Activated naive CD4-positive, alpha-beta T cell treated with Interleukin-2 at 50 U/mL for 16 hours (primary cell): ENCODE data around the gene MBNL3.
"Not testable (repeated sequence)": the region's sequence is repeated elsewhere in the genome, so short reads cannot be mapped to it uniquely, and the experiment has no call there.

Experiments used
- DNase-seq: peaks from one replicate; pipeline ENCODE4 v3.0.0-alpha.2; 2020

MBNL3 gene

GRCh38 chrX:132472397-132472796 lies 16.4 kb downstream of the MBNL3 start:
- DNase-seq: no peak

DNA sequence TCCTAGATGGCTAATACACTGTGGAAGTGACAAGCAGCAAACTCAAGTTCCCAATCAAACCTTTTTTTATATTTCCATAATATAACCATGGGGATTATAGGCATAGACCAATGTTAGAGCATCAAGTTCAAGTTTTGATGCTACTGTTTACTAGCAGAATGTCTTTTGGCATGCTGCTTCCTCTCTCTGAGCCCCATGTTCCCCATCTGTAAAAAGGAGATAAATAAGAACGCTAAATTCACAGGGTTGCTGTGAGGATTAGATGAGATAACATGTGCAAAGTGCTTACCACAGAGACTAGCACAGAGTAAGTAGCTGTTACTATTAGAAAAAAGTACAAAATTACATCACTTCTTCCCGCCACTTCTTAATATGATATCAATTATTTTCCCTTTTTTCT lies 18.0 kb downstream of the MBNL3 start:
- DNase-seq: no peak

DNA sequence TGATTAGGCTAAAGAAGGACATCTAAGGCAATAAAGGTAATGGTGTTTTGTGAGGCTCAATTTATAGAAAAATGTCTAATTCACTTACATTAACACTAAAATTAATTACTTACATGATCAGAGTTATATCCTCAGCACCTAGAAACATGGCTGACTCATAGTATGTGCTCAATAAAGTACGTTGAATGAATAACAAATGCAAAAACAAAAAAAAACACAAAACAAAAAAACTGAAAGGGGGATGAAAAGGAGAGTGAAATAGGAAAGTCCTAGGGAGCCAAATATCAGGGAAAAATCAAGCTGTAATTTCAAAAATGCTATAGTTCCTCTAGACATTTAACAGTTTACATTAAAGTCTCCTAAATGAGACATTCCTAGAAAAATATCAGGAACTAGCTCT lies 18.7 kb downstream of the MBNL3 start:
- DNase-seq: no peak

GRCh38 chrX:132468454-132468853 lies 20.4 kb downstream of the MBNL3 start:
- DNase-seq: no peak

DNA sequence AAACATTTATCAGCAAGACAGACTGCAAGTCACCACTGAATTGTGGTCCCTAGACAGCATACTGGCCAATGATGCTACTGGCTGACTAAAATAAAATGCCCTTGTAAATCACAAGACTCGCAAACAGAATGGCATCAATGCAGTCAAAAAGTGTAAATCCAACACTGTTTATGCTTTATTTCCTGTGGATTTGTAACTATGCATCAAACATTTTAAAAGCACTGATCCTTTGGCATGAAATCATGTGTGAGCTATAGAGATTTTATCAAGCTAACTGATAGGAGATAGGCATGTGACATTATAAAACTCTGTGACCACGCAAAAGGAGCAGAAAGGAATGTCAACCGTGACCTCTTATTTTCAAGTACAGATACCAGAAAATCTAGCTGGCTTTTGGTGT lies 20.8 kb downstream of the MBNL3 start:
- DNase-seq: no peak

DNA sequence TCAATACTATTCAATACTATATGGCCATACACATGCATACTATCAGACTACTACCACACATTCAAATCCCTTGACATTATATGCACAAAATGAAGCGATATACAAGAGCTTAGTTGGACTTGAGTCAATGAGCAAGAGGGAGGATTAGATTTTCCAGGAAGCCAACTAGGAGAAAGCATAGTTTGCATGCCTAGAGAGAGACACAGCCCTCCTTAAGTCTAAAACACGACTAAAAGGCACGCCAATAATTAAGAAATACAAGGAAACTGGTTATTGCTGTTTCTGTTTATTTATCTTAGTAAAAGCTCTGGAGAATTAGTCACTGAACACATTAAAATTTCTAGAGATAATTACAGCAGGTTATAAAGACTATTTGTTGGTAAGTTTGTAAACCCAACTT lies 21.8 kb downstream of the MBNL3 start:
- no peak for DNase-seq

DNA sequence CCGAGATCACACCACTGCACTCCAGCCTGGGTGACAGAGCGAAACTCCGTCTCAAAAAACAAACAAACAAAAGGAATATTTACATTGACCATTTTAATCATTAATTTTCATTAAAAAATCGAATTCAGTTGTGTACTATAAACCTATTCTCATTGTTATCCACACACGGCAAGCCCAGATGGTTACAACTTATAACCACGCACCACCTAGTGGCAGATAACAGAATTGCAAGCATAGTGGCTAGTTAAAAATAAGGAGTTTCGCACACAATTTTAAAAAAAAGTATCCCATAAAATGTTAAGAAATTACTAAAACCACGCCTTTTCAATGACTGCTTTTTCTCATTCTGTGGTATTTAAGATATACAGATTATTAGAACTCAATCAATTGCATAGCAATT lies 25.4 kb downstream of the MBNL3 start:
- DNase-seq: no peak

DNA sequence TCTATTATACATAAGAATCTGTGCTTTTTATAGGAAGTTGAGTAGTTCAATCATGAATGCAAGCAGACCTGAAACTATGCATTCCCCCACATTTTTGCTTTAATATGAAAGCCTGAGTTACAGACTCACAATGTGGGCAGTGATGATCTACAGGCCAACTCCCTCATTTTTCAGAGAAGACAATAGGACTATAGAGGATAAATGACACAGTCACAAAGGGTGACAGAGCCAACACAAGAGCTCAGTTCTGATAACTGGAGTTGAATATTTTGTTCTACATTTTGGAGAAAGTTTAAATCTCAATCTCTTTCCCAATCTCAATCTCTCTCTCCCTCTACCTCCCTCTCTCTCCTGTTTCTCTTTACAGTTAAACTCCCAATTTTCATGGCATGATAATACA lies 27.0 kb downstream of the MBNL3 start:
- no peak for DNase-seq

DNA sequence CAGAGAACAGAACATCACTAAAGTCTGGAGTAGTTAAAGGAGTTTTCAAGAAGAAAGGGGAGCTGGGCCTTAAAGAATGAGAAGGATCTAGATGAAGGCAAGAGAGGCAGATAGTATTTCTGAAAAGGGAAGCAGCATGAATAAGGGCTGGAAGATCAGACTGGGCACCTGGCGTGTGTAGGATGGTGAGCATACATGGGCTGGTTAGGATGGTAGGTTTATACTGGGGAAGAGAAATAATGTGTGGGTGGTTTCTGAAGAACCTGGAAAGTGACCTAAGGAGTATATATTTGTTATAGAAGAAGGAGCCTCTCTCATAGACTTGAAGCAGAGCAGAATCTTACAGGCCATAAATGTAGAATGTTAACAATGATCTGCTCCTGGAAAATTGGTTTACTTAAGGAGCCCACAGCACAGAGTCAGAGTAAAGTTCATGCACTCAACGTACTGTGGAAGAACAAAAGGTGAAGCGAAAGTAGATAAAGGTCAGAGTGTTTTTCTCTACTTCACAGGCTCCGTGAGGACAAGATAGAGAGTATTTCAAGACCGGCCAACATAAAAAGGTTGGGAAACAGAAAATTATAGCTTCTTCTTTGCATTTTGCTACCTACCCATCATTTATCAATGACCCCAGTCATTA lies 35.8 kb downstream of the MBNL3 start:
- no peak for DNase-seq

DNA sequence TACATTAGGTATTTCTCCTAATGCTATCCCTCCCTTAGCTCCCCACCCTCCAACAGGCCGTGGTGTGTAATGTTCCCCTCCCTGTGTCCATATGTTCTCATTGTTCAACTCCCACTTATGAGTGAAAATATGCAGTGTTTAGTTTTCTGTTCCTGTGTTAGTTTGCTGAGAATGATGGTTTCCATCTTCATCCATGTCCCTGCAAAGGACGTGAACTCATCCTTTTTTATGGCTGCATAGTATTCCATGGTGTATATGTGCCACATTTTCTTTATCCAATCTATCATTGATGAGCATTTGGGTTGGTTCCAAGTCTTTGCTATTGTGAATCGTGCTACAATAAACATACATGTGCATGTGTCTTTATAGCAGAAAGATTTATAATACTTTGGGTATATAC lies 42.9 kb downstream of the MBNL3 start:
- not testable (repeated sequence) for DNase-seq

DNA sequence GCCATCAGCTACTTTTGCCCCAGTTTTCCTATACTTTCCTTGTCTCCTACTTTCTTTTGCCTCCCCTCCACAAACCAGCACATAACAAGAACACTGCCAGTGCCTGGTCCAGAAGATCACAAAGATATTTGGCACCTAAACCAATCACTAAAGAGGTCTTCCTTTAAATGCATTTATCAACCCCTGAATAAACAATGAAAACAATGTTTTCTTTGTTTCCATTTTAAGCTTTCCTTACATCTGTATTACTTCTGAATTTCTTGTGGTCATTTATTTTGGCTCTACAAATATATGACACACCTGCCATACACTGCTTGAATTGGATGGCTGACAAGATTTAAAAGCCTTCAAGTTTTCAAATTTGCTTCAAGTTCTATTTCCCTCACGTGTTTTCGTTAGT lies 43.9 kb downstream of the MBNL3 start:
- DNase-seq: no peak

DNA sequence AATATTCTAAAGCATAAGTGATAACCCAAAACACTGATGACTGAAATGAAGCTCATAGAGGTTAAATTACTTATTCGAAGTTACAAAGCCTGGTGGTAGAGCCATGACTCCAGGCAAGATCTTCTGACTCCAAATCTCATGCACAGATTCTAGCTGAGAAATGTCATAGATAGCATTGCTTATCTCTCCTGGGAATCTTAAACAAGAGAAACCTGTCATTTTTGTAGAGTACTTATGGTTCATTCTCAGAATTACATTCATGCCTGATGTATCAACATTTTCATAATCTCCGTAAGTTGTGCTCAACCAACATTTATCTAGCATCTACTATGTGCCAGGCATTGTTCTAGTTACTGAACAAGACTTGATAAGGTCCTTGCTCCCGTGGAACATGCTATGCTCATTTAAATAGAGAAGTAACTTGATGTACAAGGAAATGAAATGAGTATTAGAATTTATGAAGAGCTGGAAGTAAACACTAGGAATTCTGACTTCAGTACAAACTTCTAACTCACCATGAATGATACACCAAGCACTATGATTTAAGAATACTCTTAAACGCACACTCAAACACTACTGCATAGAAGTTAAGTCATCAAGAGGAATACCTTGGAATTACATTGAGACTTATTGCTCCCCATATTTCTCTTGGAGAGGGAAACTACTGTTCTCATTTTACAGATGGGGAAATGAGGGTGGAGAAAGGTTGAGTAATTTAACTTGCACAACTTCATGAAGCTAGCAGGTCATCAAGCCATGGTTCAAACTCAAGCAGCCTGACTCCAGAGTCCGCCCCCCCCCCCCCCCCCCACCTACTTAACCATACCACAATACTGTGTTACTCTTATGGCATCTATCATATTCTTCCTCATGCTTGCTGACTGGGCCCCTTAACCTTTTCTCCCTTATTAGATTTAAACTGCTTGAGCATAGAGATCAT lies 45.4 kb downstream of the MBNL3 start:
- DNase-seq: no peak

- no peak for DNase-seq
These were observed 46.1 kb downstream of the MBNL3 start for GRCh38 chrX:132442691-132443090.

DNA sequence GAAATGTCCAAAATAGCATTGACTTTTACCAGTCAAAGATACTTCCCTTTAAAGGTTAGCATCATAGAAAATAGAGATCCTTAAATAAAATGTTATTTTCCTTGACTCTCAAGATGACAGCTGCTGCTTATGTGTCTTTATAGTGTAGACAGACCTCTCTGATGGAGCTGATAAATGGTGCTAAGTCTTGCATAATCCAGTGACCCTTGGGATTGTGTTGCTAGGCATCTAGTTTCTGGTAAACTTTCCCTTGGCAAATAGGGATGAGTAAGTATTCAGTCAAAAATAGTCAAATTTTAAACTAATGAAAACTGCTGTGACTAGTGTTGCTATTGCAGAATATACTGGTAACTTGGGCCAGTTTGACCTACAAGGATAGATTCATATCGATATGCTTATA lies 53.6 kb downstream of the MBNL3 start:
- no peak for DNase-seq

- DNase-seq: no peak
These were observed 55.3 kb downstream of the MBNL3 start for GRCh38 chrX:132433551-132433950.

DNA sequence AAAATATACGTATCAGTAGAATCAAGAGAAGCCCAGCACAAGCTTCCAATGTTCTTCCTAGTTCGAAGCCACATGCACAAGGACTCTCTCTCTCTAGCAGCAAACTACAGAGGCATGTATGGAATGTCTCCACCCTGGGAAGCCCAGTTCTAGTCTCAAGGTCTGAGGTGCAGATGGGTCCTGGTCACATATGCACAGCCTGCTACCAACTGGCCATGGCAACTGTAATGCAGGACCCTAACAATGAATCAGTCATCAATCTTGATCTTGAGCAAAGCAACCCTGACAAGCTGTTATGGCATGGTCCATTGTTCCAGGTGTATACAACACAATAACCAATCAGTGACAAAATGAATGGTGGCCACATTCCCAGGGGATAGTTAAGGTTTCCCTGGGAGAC lies 55.8 kb downstream of the MBNL3 start:
- DNase-seq: no peak

GRCh38 chrX:132428896-132429295 lies 59.9 kb downstream of the MBNL3 start:
- DNase-seq: no peak

GRCh38 chrX:132426695-132427281 lies 62.0 kb downstream of the MBNL3 start:
- DNase-seq: no peak

DNA sequence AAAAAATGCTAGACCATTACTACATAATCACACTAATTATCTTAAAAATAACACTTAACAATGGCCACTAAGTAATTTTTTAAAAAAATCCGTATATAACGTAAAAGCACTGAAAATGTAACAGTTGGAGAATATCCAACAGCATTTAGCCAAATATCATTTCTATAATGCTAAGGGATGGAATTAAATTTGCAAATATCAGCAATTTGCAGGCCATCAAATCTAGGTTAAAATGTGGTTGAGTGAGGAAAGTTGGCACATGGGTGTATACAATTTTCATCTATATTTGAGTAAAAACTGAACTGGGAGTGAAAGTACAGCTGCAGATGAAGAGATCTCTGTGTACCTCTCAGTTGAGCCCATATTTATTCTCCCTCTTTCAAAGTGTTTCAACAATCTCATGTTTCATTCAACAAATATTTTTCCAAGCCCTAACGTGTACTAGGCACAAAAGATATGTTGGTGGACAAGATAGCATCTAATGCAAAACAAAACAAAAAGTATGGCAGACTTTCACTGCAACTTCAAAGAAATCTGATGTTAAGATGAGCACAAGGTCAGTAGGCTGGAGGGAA lies 63.0 kb downstream of the MBNL3 start:
- DNase-seq: no peak

GRCh38 chrX:132423323-132423722 lies 65.5 kb downstream of the MBNL3 start:
- DNase-seq: no peak

DNA sequence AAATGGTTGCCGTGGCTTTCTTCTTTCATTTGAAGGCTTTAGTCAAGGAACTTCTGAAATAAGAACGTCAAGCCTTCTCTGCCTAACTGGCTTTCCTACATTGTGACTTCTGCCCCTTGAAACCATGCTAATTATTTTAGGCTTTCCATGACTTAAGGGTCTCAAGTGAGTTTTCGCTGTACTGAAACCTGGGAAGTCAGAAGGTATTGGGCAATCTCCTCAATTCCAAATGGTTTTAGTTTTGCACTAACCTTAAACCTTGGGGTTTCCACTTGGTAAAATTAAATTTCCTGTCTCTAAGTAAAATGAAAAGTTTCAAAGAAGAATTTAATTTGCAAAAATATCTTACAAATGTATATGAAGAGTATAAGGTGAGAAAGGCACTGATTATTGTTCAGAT lies 73.8 kb downstream of the MBNL3 start:
- DNase-seq: no peak

DNA sequence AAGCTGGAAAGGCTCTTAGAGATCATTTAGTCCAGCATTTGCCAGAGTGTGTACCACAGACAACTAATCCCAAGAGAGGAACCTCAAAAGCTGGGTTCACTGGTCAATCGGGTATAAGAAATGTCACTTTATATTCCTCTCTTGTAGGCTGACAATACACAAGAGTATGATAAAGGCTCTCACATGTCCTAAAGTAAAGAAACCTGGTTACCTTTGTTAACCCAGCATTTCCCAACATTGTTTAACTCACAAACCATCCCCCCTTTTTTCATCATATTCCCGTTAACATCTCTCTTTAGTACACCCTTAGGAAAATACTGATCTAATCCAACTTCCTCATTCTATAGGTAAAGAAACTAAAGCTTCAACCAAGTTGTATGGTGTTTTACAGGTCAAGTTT lies 74.4 kb downstream of the MBNL3 start:
- DNase-seq: no peak

GRCh38 chrX:132413459-132413858 lies 75.4 kb downstream of the MBNL3 start:
- no peak for DNase-seq

- no peak for DNase-seq
These were observed 76.6 kb downstream of the MBNL3 start for GRCh38 chrX:132412208-132412607.
